HG03378 (cell line): Measurements from ENCODE around the gene KCNJ15.

Source experiments
- ATAC-seq: cut with Tn5 transposase; IDR thresholded peaks from one replicate; pipeline ENCODE4 v1.9.1; 2021; ENCODE audit warnings: mild to moderate bottlenecking, moderate library complexity; ENCODE audit not compliant: unreplicated experiment

The KCNJ15 gene

GRCh38 chr21:38267136-38267755 is 10.5 kb downstream of the KCNJ15 start:
- no peak for ATAC-seq

- no peak for ATAC-seq
These were observed 11.4 kb downstream of the KCNJ15 start for GRCh38 chr21:38267991-38268863.

GRCh38 chr21:38268864-38269575 is 12.2 kb downstream of the KCNJ15 start:
- ATAC-seq: peak; percentile 6

- ATAC-seq: peak; percentile 73
These were observed 12.8 kb downstream of the KCNJ15 start for GRCh38 chr21:38269576-38269936.

GRCh38 chr21:38272215-38272614 is 15.4 kb downstream of the KCNJ15 start:
- ATAC-seq: no peak

GRCh38 chr21:38273745-38274542 is 17.2 kb downstream of the KCNJ15 start:
- no peak for ATAC-seq

- ATAC-seq: no peak
These were observed 20.8 kb downstream of the KCNJ15 start for GRCh38 chr21:38277501-38278131.

- ATAC-seq: no peak
These were observed 23.7 kb downstream of the KCNJ15 start for GRCh38 chr21:38280454-38280853.

- ATAC-seq: no peak
These were observed 24.1 kb downstream of the KCNJ15 start for GRCh38 chr21:38280867-38281266.

- ATAC-seq: no peak
These were observed 26.1 kb downstream of the KCNJ15 start for GRCh38 chr21:38282921-38283320.

- no peak for ATAC-seq
These were observed 27.4 kb downstream of the KCNJ15 start for GRCh38 chr21:38284216-38284615.

GRCh38 chr21:38286739-38287471 is 30.1 kb downstream of the KCNJ15 start:
- no peak for ATAC-seq

- ATAC-seq: no peak
These were observed 30.7 kb downstream of the KCNJ15 start for GRCh38 chr21:38287476-38287875.

GRCh38 chr21:38289705-38290485 is 33.1 kb downstream of the KCNJ15 start:
- no peak for ATAC-seq

GRCh38 chr21:38290809-38291208 is 34.0 kb downstream of the KCNJ15 start:
- no peak for ATAC-seq

GRCh38 chr21:38291874-38292273 is 35.1 kb downstream of the KCNJ15 start:
- ATAC-seq: no peak

GRCh38 chr21:38293113-38293512 is 36.3 kb downstream of the KCNJ15 start:
- no peak for ATAC-seq

- no peak for ATAC-seq
These were observed 37.0 kb downstream of the KCNJ15 start for GRCh38 chr21:38293765-38294164.

GRCh38 chr21:38294609-38295008 is 37.8 kb downstream of the KCNJ15 start:
- ATAC-seq: no peak
